ENCODE results near the gene TNFRSF6B.
"Not testable (repeated sequence)": the region's sequence is repeated elsewhere in the genome, so short reads cannot be mapped to it uniquely, and the experiment has no call there.

Gene TNFRSF6B

GRCh38 chr20:63711085-63711645, 14.7 kb downstream of the TNFRSF6B start:
- DNase-seq: no peak

GRCh38 chr20:63712191-63712590, 15.7 kb downstream of the TNFRSF6B start:
- no peak for DNase-seq

- DNase-seq: no peak
Measured at GRCh38 chr20:63714858-63715257, 18.4 kb downstream of the TNFRSF6B start.

GRCh38 chr20:63718996-63719395, 22.5 kb downstream of the TNFRSF6B start:
- DNase-seq: no peak

- not testable (repeated sequence) for DNase-seq
Measured at GRCh38 chr20:63722967-63723622, 26.6 kb downstream of the TNFRSF6B start.

GRCh38 chr20:63730189-63730733, 33.8 kb downstream of the TNFRSF6B start:
- not testable (repeated sequence) for DNase-seq

- DNase-seq: no peak
Measured at GRCh38 chr20:63731410-63731809, 35.0 kb downstream of the TNFRSF6B start.

GRCh38 chr20:63732118-63733095, 36.0 kb downstream of the TNFRSF6B start:
- DNase-seq: no peak

- no peak for DNase-seq
Measured at GRCh38 chr20:63733117-63733516, 36.7 kb downstream of the TNFRSF6B start.

GRCh38 chr20:63733579-63734081, 37.2 kb downstream of the TNFRSF6B start:
- DNase-seq: no peak

GRCh38 chr20:63734111-63734945, 37.9 kb downstream of the TNFRSF6B start:
- no peak for DNase-seq

GRCh38 chr20:63734946-63735858, 38.8 kb downstream of the TNFRSF6B start:
- no peak for DNase-seq

- DNase-seq: no peak
Measured at GRCh38 chr20:63735859-63736718, 39.6 kb downstream of the TNFRSF6B start, which contains the start of gene LIME1. Gene LIME1, plus strand, starts transcription at chr20:63736664. Its CDS starts 886 bp downstream, at chr20:63737550.

- DNase-seq: peak; percentile 53
Measured at GRCh38 chr20:63736893-63737694, 40.6 kb downstream of the TNFRSF6B start.

GRCh38 chr20:63737695-63737944, 41.2 kb downstream of the TNFRSF6B start:
- no peak for DNase-seq

GRCh38 chr20:63737945-63738686, 41.7 kb downstream of the TNFRSF6B start:
- peak; percentile 31 for DNase-seq

- DNase-seq: peak; percentile 39
Measured at GRCh38 chr20:63738687-63739129, 42.3 kb downstream of the TNFRSF6B start.

All from NCI-H2171 (cell line).